ENCODE measurements around the gene GRB2.

DNA sequence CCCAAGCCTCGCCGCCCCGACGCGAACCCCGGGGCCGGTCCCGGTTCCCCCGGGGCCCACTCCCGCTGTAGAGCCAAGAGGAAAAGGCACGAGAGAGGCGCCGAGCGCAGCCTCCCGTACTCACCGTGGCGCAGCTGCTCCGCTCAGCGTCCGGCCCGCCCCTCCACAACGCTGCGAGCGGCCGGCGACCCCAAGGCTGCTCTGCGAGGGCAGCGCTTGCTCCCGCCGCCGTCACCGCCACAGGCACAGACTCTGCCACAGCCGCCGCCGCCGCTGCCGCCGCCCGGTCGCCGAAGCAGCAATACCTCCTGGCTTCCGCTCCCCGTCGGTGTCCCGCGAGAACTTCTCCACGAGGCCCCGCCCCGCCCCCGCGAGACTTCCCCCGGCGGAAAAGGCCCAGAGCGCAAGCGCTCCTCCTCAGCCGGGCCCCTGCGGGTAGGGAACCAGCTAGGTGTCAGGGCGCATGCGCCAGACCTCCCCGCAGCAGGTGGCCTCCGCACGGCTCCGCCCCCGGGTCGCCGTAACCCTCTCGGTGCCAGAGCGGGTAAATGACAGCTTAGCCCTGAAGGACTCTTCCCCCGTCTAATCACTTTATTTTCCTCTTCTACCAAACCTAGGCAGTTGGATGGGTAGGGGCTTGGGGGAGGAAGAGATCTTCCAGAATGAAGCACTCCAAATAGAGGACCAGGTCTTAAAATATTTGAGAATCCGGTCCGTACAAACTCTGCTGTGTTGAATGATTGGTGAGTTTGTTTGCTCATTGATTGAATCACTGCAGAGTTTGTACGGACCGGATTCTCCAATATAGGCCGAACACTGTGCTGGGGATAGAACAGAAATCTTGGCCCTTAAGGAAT lies at the start of gene GRB2:
- peak; percentile 96 for TF ChIP-seq POLR2AphosphoS5 (IDR thresholded peaks at IDR 0.05)
- peak in 3 of 4 experiments; percentile 13 to 30 (median 18) for TF ChIP-seq CTCF (IDR thresholded peaks at IDR 0.05)

All from prostate gland (tissue), 2 donors.